Fibroblast of gingiva (primary cell): ENCODE results near the gene NECTIN2.
"Not testable (repeated sequence)": the region's sequence is repeated elsewhere in the genome, so short reads cannot be mapped to it uniquely, and the experiment has no call there.

Source experiments
- DNase-seq: peaks from one replicate; pipeline ENCODE4 v3.0.0-alpha.2; 2011; ENCODE audit warnings: low read depth

Gene NECTIN2

GRCh38 chr19:44851427-44851826 lies 5.3 kb downstream of the NECTIN2 start:
- no peak for DNase-seq

DNA sequence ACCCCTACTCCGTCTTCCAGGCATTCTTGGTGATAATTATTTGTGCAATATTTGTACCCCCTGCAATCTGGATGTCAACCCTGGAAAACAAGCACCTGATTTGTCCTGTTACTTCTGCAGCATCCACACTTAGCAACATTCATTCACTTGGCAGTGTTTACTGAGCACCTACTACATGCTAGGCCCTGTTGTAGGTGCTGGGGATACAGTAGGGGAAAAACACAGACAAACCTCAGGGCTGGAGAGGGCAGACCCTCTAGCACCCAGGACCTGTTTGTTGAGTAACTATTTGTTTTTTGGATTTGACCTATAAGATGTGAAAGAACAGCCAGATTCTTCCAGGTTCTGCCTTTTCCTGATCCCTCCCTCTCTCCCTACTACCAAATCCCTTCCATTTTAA lies 9.5 kb downstream of the NECTIN2 start:
- no peak for DNase-seq

DNA sequence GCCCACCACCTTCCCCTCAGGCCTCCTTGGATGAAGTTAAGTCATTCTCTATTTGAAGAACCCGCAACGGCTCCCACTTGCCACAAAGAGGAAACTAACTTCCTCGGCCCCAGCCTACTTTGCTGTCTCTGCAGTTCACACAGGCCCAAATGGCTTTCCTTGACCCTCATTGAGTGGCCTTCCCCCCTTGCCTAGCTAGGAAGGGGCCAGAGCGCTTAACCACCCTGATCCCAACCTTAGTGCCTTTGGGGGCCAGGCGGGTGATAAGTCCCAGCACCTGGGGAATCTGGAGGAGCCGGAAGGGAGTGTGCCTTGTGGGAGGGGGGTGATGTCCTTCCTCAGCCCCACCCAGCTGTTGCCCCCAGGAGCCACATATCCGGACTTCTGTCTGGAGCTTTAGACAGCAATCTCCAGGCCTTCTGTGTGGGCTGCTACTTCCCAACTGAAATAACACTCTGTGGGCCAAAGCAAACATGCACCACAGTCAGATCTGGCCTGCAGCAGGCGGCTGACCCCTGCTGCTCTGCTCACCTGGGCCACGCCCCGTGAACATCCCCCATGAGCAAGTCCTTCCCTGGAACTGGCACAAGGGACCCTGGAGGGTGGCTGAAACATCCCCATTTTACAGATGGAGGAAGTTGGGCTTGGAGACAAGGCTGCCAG lies 10.5 kb downstream of the NECTIN2 start:
- no peak for DNase-seq

DNA sequence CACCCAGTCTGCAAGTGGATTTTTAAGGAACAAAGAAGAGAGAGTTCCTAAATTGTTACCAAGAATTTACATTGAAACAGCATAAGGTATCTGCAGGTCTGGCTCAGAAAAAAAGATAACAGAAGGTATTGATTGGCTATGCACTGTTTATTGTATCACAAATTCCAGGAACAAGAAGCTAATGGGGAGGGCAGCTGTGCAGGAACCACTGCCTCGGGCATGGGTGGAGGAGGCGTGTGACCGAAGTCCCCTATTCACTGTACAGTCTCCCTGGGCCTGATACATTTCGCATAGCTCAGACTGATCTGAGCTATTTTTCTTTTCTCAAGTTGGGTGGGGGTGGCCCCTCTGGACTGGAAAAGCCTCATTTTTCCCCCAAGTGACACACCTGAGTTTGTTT lies 11.7 kb downstream of the NECTIN2 start:
- DNase-seq: no peak

DNA sequence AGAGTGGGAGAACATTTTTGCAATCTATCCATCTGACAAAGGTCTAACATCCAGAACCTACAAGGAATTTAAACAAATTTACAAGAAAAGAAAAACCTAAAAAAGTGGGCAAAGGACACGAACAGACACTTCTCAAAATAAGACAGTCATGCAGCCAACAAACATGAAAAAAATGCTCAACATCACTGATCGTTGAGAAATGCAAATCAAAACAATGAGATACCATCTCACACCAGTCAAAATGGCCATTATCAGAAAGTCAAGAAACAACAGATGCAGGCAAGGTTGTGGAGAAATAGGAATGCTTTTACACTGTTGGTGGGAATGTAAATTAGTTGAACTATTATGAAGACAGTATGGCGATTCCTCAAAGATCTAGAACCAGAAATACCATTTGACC lies 15.5 kb downstream of the NECTIN2 start:
- not testable (repeated sequence) for DNase-seq

GRCh38 chr19:44863990-44864389 lies 17.9 kb downstream of the NECTIN2 start:
- no peak for DNase-seq

- DNase-seq: no peak
Observed at GRCh38 chr19:44865196-44865767, 19.2 kb downstream of the NECTIN2 start.

- DNase-seq: no peak
Observed at GRCh38 chr19:44866664-44867063, 20.6 kb downstream of the NECTIN2 start.

- no peak for DNase-seq
Observed at GRCh38 chr19:44867578-44867977, 21.5 kb downstream of the NECTIN2 start.

DNA sequence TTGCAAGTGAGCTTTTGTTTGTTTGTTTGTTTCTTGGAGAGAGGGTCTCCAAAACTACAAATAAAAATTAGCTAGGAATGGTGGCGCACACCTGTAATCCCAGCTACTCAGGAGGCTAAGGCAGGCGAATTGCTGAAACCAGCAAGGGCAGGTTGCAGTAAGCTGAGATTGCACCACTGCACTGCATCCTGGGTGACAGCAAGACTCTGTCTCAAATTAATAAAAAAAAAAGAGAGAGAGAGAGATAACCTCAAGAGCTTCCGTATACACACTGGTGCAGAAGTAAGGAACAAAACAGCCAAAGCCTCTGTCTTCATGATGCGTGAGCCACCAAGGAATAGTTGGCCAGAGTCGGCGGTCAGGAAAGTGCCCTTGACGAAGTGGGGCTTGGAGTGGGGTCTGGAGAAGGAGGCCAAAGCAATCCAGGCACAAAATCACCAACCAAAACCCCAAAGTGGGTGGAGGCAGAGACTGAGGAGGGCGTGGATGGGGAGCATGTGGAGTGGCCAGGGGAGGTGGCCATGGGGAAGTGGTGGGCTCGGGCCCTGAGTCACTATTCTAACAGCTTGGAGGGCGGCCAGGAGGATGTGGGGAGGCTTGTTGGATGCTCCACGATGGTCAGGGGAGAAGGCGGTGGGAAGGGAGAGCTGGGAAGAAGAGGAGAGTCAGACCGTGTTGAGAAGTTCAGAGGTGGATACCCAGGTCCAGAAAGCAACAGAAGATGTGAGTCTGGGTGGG lies 23.8 kb downstream of the NECTIN2 start:
- DNase-seq: no peak

- DNase-seq: no peak
Observed at GRCh38 chr19:44871809-44872208, 25.7 kb downstream of the NECTIN2 start.

DNA sequence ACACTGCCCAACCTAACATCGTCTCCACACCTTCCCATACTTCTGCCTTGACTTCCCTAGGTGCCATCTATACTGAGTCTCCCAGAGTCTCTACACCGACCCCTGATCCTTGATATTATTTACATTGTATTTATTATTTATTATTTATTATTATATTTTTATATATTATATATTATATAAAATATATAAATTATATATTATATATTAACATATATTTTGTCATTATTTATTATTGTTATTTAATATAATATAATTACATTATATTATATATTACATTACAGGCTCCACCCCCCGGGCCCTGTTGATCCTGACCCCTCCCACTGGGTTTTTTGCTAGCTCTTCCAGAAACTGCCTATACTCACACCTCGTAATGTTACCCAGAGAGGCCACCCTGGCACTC lies 26.6 kb downstream of the NECTIN2 start:
- no peak for DNase-seq

DNA sequence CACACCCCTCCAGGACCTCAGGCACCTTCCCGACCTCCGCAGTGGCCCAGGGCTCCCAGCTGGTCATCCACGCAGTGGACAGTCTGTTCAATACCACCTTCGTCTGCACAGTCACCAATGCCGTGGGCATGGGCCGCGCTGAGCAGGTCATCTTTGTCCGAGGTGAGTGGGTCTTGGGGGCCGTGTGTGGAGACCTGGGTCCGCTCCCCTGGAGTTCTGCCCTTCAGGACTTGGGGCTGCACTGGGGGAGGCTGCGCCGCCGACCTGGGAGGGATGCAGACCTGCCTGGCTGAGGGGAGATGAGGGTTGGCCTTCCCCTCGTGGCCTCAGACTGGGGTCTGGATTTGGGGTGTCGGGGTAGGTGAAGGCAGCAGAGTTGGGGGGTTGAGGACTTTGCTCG lies 28.2 kb downstream of the NECTIN2 start:
- no peak for DNase-seq

- no peak for DNase-seq
Observed at GRCh38 chr19:44875666-44876451, 29.8 kb downstream of the NECTIN2 start.

GRCh38 chr19:44876930-44877535 lies 30.9 kb downstream of the NECTIN2 start:
- no peak for DNase-seq

GRCh38 chr19:44878120-44878865 lies 32.2 kb downstream of the NECTIN2 start:
- DNase-seq: no peak

DNA sequence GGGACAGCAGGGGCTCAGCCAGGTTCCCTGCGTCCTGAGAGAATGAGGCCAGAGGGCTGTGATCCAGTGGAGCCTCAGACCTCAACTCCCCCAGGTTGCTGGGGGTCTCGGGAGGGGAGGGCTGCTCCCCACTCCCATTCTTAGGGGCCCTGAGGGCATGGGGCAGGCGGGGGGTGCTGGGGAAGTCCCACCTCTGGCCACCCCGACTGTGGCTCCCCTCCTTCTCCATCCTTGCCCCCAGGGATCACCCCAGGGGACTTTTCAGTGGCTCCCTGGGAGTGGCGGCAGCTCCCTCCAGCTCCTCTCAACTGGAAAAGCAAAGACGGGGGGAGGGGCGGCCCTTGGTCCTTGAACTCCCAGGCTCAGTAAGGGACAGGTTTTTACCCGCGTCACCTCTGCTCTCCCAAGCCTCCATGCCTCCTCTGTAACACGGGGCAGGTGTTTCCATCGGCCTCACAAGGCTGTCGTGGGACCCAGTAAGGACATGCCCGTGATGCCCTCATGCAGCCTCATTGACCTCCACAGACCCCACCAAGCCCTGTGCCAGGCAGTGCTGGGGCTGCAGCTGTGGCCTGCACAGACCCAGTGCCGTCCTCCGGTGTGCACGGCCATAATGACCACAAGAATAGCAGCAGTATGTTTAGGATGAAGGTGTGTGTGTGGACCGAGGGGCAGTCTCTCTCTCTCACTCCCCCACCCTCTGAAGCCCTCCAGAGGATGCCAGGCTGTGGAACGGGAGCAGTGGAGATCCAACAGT lies 33.4 kb downstream of the NECTIN2 start:
- DNase-seq: no peak

GRCh38 chr19:44882063-44882462 lies 36.0 kb downstream of the NECTIN2 start:
- no peak for DNase-seq

- not testable (repeated sequence) for DNase-seq
Observed at GRCh38 chr19:44882619-44883397, 36.7 kb downstream of the NECTIN2 start.

- DNase-seq: no peak
Observed at GRCh38 chr19:44883922-44884321, 37.8 kb downstream of the NECTIN2 start.
